ENCODE data around the gene MARCKS.

- TF ChIP-seq CTCF (conservative IDR thresholded peaks at IDR 0.05; ENCODE audit: low read depth, low read length) (no peak), EZH2 (IDR thresholded peaks at IDR 0.05; ENCODE audit: borderline replicate concordance, low read depth, low read length, poor library complexity, severe bottlenecking) (no peak)
These were observed 47.3 kb upstream of the MARCKS start for GRCh38 chr6:113809826-113810225.

Data from A673 (cell line).